Esophagus squamous epithelium (tissue), 4 donors: Measurements from ENCODE around the gene LRRC57.

Experiments
- POLR2A ChIP-seq, 4 donors: fragments of 450-650 bp; IDR thresholded peaks; one replicate each; pipeline ENCODE4 v1.6.1; 2017; ENCODE audit warnings: antibody characterized with exemption in 4 of 4, mild to moderate bottlenecking in 4 of 4, moderate library complexity in 3 of 4
- TF ChIP-seq, protein P1 (sequence below), 6 experiments: fragments of 450-650 bp in 4 of 6; fragments of 200-600 bp in 2 of 6; sonication (generic) in 2 of 6; IDR thresholded peaks; one replicate each; pipeline ENCODE4 v1.5.1; 2016 to 2019; ENCODE audit warnings: antibody characterized with exemption in 6 of 6, mild to moderate bottlenecking in 4 of 6, moderate library complexity in 4 of 6

DNA sequence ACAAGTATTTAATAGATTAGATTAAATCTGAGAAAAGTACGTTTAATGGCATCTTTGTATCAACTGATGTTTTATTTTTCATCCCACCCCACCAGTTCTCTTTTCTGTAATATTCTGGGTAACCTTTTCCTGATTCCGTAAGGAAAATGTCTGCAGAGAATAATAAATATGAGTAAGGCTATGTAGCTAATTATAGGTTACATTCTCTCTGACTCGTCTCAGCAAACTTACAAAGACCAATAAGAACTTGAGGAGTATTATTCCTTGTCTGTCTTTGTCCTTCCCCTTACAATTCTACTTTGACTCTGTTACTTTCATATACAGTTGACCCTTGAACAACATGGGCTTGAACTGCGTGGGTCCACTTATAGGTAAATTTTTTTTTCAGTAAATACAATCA lies 41.1 kb downstream of the LRRC57 start:
- TF ChIP-seq, protein P1, sequence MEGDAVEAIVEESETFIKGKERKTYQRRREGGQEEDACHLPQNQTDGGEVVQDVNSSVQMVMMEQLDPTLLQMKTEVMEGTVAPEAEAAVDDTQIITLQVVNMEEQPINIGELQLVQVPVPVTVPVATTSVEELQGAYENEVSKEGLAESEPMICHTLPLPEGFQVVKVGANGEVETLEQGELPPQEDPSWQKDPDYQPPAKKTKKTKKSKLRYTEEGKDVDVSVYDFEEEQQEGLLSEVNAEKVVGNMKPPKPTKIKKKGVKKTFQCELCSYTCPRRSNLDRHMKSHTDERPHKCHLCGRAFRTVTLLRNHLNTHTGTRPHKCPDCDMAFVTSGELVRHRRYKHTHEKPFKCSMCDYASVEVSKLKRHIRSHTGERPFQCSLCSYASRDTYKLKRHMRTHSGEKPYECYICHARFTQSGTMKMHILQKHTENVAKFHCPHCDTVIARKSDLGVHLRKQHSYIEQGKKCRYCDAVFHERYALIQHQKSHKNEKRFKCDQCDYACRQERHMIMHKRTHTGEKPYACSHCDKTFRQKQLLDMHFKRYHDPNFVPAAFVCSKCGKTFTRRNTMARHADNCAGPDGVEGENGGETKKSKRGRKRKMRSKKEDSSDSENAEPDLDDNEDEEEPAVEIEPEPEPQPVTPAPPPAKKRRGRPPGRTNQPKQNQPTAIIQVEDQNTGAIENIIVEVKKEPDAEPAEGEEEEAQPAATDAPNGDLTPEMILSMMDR (IDR thresholded peaks at IDR 0.05), result no peak
- no peak for TF ChIP-seq POLR2A (IDR thresholded peaks at IDR 0.05)
